ENCODE data around the gene PRPF18.

Gene PRPF18

DNA sequence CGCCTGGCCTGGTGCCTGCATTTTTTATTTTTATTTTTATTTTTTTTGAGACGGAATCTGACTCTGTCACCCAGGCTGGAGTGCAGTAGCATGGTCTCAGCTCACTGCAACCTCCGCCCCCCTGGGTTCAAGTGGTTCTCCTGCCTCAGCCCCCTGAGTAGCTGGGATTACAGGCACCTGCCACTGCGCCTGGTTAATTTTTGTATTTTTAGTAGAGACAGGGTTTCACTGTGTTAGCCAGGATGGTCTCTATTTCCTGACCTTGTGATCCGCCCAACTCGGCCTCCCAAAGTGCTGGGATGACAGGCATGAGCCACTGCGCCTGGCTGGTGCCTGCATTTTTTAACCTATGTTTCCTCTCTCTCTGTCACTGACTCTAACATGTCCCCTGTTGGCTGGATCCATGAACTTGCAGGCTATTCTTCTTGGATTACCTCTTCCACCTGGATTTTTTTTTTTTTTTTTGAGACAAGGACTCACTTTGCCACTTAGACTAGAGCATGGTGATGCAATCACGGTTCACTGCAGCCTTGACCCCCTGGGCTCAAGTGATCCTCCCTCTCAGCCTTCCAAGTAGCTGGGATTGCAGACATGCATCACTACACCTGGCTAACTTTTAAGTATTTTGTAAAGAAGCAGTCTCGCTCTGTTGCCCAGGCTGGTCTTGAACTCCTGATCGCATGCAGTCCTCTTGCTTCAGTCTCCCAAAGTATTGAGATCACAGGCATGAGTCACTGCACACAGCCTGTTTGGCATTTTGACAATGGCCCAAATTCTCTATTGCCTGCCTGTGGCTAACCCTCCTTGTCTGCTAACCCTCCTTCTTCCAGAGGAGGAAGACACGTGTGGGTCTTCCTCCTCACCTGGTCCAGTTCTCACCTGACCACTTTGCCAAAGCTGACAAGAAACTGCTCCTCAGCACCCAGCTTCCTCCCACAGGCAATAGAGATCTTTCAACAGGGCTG lies 23.0 kb upstream of the PRPF18 start:
- TF ChIP-seq MYC (IDR thresholded peaks at IDR 0.05; ENCODE audit: low read depth, low read length) (no peak), POLR2A (IDR thresholded peaks at IDR 0.05; ENCODE audit: extremely low read depth, insufficient read length) (no peak)
- TF ChIP-seq, protein P1, sequence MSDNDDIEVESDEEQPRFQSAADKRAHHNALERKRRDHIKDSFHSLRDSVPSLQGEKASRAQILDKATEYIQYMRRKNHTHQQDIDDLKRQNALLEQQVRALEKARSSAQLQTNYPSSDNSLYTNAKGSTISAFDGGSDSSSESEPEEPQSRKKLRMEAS (IDR thresholded peaks at IDR 0.05; ENCODE audit: low read depth, low read length): no peak
- TF ChIP-seq, protein P2, sequence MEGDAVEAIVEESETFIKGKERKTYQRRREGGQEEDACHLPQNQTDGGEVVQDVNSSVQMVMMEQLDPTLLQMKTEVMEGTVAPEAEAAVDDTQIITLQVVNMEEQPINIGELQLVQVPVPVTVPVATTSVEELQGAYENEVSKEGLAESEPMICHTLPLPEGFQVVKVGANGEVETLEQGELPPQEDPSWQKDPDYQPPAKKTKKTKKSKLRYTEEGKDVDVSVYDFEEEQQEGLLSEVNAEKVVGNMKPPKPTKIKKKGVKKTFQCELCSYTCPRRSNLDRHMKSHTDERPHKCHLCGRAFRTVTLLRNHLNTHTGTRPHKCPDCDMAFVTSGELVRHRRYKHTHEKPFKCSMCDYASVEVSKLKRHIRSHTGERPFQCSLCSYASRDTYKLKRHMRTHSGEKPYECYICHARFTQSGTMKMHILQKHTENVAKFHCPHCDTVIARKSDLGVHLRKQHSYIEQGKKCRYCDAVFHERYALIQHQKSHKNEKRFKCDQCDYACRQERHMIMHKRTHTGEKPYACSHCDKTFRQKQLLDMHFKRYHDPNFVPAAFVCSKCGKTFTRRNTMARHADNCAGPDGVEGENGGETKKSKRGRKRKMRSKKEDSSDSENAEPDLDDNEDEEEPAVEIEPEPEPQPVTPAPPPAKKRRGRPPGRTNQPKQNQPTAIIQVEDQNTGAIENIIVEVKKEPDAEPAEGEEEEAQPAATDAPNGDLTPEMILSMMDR (IDR thresholded peaks at IDR 0.05; ENCODE audit: low read depth, low read length): no peak
- DNase-seq (ENCODE audit: low read depth): no peak
- H3K4me3 ChIP-seq (ENCODE audit: low read depth, low read length): no peak overlapping the region

DNA sequence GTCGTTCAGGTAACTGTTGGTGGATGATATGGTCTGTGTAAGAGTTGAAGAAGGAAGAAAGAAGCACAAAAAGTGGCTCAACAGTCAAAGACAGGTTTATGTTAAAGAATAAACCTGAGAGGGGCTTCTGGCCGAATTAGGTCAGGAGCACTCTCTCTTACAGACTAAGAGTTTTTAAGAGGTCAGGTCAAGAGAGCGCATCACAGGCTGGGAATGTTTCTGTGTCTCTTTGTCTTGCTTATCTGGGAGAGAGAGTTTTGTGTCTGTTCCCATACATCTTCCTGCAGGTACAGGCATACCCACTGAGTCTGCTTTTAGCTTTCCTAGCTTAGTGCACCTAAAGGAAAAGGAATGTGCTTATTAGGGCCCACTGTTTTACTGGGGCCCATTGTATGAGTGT lies 22.2 kb upstream of the PRPF18 start:
- TF ChIP-seq, protein P2 (IDR thresholded peaks at IDR 0.05; ENCODE audit: low read depth, low read length): no peak
- TF ChIP-seq, protein P1 (IDR thresholded peaks at IDR 0.05; ENCODE audit: low read depth, low read length): no peak
- TF ChIP-seq MYC (IDR thresholded peaks at IDR 0.05; ENCODE audit: low read depth, low read length) (no peak), POLR2A (IDR thresholded peaks at IDR 0.05; ENCODE audit: extremely low read depth, insufficient read length) (no peak)
- no peak for DNase-seq (ENCODE audit: low read depth)
- no peak overlapping the region for H3K4me3 ChIP-seq (ENCODE audit: low read depth, low read length)

DNA sequence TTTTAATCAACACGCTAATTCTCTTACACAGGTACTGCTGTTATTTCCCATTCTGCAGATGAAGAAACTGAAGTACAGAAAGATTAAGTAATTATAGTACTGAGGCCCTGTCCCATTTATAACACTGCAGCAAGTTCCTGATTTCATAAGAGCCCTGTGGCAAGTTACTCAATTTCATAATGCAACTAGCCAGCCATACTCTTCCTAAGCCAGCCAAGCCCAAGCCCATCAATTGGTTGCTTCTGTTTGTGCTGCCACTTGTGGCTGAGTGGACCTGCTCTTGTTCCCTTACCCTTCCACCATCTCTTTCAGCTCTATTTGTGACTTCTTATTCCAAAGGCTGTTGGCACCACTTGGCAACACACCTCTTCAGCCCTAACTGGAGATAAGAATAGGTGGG lies 19.7 kb upstream of the PRPF18 start:
- TF ChIP-seq, protein P2 (IDR thresholded peaks at IDR 0.05; ENCODE audit: low read depth, low read length): no peak
- no peak for TF ChIP-seq POLR2A (IDR thresholded peaks at IDR 0.05; ENCODE audit: extremely low read depth, insufficient read length)
- H3K4me3 ChIP-seq (ENCODE audit: low read depth, low read length): no peak overlapping the region
- peak; percentile 84 for DNase-seq (ENCODE audit: low read depth)

DNA sequence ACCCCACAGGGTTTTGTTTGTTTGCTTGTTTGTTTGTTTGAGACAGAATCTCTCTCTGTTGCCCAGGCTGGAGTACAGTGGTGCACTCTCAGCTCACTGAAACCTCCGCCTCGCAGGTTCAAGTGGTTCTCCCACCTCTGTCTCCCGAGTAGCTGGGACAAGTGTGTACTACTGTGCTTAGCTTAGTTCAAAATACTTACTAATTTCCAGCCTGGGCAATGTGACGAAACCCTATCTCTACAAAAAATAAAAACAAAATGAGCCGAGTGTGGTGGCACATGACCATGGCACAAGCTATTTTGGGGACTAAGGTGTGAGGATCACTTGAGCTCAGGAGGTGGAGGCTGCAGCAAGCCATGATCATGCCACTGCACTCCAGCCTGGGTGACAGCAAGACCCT lies 15.2 kb upstream of the PRPF18 start:
- TF ChIP-seq, protein P2 (IDR thresholded peaks at IDR 0.05; ENCODE audit: low read depth, low read length): no peak
- no peak for TF ChIP-seq MYC (IDR thresholded peaks at IDR 0.05; ENCODE audit: low read depth, low read length)
- TF ChIP-seq, protein P1 (IDR thresholded peaks at IDR 0.05; ENCODE audit: low read depth, low read length): no peak
- TF ChIP-seq POLR2A (IDR thresholded peaks at IDR 0.05; ENCODE audit: extremely low read depth, insufficient read length): no peak
- H3K4me3 ChIP-seq (ENCODE audit: low read depth, low read length): no peak overlapping the region
- no peak for DNase-seq (ENCODE audit: low read depth)

DNA sequence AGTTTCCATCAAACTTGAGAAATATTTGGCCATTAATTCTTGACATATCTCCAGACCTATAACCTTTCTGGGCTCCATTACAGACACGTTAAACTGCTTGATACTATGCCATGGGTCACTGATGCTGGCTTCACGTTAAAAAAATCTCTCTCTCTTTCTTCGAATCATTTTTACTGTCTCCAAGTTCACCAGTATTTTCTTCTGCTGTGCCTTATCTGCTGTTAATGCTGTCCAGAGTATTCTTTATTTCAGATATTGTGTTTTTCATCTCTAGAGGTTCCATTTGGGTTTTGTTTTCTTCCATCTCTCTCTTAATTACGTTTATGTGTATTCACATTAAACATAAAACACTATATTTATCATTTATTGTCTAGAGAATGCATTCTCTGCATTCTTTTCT lies 12.8 kb upstream of the PRPF18 start:
- TF ChIP-seq MYC (IDR thresholded peaks at IDR 0.05; ENCODE audit: low read depth, low read length): no peak
- no peak for TF ChIP-seq POLR2A (IDR thresholded peaks at IDR 0.05; ENCODE audit: extremely low read depth, insufficient read length)
- TF ChIP-seq, protein P1 (IDR thresholded peaks at IDR 0.05; ENCODE audit: low read depth, low read length): no peak
- TF ChIP-seq, protein P2 (IDR thresholded peaks at IDR 0.05; ENCODE audit: low read depth, low read length): no peak
- H3K4me3 ChIP-seq (ENCODE audit: low read depth, low read length): no peak overlapping the region
- no peak for DNase-seq (ENCODE audit: low read depth)
